Activated CD4-positive, alpha-beta T cell treated with anti-CD3 and anti-CD28 coated beads for 1 hour (primary cell): ENCODE measurements around the gene EVX1.

ENCODE experiments used
- DNase-seq: peaks from one replicate; pipeline ENCODE4 v3.0.0-alpha.2; 2020

The EVX1 gene

DNA sequence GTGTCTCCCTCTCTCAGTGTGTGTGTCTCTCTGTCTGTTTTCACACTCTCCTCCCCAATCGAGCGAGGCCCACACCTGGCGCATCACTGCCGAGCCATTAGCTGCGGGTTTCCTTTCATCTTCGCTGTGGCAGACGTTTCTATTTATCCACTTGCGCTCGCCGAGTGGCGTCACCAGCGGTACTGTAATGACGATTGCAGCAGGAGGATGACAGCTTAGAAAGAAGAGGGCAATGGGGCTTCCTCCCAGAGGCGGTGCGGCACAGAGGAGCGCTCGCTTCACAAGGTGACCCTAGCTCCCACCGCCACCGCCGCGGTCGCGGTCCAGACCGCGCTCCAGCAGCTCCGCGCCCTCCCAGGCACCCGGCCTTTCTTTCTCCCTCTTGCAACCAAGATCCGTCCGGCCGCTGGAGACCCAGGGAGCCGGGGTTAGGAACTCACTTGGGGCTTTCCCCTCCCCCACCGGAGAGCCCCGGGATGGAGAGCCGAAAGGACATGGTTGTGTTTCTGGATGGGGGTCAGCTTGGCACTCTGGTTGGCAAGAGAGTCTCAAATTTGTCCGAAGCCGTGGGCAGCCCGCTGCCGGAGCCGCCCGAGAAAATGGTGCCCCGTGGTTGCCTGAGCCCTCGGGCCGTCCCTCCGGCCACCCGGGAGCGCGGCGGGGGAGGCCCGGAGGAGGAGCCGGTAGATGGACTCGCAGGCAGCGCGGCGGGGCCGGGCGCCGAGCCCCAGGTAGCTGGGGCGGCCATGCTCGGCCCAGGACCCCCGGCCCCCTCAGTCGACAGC is at the start of gene EVX1:
Gene EVX1 (plus strand): TSS at position 248 of the 785 bp plus-strand sequence. CDS start 229 bp downstream, at position 477.
- DNase-seq: no peak

DNA sequence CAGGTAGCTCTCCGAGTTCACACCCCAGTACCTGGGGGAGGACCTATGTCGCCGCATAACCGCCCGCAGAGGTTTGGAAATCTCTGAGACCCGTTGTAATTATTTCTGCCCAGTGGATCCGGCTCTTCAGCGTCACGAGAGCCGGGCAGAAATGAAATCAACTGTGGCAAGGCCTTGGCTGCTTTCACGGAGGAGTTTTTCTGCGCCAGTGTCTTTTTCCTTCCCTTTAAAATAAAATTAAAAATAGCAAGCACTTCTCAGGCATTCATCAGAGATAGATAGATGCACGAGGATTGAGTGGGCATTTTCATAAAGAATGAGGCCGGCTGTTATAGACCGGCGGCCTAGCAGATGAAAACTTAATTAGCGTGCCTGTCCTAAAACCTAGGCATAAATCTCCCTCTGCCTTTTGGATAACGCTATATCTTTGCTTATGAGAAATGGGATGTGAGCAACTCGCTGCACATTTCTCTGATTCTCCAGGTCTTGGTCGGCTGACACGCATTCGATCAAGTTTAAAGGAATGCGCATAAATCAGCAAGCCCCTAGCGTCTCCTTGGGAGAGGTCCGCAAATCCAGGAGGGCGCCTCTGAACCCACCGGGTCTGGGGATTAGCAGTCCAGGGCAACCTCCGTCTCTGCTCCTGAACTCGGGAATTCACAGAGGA is 49.1 kb upstream of the EVX1 start:
- DNase-seq: no peak

DNA sequence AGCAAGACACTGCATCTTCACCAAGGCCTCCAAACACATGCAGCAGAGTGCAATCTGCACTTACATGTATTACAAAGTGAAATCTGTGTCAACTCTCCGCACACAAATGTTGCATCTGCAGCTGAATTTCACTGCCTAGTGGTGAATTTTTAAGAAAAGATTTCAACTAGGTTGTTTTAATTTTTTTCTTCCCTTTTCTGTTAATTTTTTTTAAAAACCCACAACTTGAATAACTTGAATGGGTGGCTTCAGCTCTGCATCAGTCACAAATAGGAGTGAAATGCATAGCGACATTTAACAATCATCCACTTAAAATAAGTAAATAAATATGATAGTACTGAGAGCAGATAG is 48.6 kb upstream of the EVX1 start:
- DNase-seq: no peak

DNA sequence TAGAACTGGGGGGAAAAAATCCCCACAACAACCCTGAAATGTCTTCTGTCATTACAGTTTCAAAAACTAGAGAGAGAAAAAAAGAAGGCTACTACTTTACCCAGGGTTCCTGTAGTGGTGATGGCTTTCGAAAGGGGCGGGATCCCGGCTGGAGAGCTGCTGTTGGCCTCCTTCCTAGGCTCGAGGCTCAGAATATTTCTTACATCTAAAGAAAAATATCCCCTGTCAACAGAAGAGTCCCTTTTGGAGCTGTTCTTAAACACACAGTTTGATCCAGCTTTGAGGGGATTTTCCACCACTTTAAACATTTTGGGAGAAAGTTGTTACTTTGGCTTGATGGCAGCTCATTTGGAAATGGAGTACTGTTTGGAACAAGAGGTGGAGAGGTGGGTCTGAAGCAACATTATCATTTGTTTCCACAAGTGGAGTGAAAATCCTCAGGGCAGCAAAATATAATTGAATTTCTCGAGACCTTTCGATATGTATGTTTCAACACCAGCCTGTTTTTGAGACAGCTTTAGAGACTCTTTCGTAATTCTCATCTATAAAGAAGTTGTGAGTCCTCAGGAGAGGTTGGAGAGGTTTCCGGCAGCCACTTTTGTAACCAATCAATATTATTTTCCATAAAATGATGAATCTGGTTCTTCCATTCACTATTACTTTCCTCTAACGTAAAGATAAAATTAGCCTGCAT is 47.8 kb upstream of the EVX1 start:
- DNase-seq: no peak

DNA sequence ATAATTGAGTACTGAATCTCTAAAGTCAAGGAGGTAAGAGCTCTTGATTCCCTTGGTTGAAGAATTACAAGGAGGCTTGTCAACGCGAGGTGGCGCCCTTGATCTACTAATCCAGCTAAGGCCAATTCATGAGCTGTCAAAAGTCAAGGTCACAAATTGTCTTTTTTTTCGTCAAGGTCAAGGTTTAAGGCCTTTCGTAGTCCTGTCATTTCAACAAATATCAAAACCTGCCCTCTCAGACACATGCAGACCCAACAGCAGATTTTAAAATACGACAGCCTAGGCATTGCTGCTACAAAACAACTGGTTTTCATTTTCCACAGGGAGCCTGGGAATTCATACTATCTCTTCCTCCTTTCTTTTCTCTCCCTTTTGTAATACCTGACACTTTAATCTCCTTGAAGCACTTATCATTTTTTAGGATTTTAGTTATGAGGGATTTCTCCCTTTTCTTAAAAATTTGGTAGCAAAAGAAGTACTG is 46.3 kb upstream of the EVX1 start:
- peak; percentile 74 for DNase-seq

DNA sequence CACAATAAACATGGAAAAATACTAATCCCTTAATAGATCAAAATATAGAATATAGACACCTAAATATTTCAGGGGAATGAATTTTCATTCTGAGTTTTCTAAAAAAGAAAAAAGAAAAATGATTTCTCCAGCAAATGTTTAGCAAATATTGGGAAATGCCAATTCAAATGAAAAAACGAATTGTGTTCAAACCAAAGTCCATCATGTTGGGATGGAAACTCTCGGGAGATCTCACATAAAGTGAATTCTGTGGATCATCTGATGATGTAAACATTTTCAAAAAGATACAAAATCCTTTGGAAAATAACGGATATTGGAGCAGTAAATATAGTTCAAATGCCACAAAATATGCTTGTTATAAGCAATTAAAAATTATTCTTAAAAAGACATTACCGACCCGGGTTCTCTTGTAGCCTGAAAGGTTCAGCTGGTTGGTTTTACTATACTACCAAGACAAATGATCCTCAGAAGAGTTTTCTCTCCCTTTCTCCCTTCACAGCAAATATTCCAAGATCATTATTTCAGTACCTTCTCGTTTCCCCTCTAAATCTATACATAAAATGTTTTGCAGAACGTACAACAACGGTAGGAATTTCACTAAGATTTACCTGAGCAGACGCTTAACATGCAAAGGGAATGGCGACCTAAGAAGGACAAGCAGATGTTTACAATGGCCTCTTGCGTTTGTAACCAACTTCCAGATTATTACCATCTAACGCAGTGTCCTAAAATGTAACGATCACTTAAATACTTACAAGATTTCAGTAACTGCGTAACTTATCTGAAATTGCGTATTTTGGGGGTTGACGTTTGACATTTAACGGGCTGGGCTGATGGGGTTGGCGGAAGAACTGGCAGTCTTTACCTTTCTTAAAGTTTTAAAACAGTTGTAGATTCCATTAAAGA is 45.2 kb upstream of the EVX1 start:
- no peak for DNase-seq

DNA sequence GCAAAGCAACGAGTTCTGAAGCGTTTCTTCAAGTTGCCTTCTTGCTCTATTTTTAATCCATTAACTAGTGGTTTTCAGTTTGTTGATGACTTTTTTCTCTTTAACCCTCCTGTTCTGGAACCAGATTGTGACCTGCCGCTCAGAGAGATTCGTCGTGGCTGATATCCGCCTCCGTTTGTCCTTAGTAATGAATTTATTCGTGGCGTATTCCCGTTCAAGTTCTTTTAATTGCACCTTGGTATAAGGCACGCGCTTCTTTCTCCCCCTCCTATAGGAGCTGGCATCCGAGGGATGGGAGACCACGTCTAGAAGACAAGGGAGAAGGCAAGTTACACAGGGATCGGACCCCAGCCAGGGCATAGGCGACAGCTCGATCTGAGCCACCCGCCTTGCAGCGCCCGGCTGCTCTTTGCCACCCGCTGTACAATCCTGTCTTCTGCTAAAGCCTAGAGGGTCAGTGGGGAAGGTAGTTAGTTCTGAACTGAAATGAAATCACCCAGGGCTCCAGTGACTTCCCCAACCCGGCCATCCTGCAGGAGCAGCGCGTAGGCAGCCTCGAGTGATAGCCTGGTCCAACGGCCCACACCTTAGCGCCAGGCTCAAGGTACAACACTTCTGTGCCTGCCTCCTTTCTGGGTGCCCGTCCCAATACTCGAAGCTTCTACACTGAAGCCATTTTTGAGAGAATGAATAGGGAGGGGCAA is 44.3 kb upstream of the EVX1 start:
- no peak for DNase-seq

DNA sequence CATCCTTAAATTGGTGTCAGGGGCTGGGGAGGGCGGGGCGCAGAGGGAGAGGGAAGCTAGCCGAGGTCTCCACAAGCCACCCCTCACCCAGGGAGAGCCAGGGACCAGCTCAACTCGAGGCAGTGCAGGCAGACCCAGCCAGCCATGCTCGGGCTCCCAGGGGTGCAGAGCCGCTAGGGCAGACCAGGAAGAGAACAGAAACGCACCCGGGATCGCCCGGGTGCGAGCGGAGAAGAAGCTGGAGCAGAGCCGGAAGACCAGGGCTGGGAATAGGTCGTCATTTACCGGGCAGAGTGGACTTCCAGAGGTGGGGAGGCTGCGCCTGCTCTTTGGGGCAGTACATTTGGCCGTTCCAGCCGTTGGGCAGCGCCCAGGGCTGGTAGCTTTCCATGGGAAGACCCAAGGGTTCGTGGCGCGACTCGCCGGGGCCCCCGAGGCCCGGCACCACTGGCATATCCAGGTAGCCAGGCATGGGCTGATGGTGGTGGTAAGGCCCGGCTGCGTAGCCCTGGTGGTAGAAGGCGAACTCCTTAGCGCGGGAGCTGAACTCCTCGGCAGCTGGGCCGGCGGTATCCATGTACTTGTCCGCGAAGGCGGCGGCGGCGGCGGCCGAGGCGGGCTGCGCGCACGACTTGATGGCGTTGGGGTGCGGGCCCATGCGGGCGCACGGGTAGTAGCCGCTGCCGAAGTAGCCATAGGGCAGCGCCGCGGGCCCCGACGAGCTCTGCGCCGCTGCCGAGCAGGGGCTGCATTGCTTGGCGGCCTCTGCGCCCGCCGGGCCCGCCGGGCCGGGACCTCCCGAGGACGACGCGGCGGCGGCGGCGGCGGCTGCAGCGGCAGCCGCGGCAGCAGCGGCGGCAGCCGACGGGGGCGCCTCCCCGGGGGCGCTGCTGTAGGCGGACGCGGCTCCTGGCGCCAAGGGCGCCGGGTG is 43.5 kb upstream of the EVX1 start:
- no peak for DNase-seq

DNA sequence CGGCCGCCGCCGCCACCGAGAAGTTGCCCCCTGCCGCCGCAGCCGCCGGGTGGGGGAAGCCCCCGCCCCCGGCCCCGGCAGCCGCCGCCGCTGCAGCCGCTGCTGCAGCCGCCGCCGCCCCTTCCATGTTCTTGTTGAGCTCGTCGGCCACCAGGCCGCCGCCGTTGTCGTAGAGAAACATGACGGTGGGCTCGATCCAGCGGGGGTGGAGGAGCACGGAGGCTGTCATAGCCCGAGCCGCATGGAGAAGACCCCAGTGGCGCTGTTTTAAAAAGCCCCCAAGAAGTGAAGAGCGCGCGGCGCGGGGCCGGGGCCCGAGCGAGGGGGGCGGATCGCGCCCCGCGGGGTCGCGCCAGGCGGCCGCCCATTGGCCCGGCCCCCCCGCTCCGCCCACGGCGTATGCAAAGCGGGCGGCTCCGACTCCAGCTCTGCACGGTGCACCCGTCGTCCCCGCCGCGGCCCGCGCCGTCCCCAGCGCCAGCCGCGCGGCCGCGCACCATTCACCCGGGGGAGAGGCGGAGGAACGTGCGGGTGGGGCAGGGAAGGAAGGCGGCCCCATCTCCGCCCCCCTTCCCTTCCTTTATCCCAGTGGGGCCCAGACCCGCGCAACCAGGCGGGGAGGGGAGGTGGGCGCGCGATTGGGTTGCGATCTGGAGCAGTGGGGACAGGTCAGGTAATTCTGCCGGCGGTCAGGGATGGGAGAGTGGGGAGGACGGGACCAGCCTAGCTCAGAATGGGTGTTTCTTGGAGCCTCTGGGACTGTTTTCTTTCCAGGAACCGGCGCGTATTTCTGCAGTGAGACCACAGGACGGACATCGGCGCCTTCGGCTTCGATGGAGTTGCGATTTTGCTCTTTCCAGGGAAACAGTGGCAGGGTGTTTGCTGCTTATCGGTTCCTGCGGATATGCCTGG is 42.5 kb upstream of the EVX1 start, which contains the start of gene HOXA13:
Gene HOXA13 (minus strand): TSS at position 243 of the 912 bp plus-strand sequence. CDS start 14 bp downstream, at position 229.
- DNase-seq: no peak

DNA sequence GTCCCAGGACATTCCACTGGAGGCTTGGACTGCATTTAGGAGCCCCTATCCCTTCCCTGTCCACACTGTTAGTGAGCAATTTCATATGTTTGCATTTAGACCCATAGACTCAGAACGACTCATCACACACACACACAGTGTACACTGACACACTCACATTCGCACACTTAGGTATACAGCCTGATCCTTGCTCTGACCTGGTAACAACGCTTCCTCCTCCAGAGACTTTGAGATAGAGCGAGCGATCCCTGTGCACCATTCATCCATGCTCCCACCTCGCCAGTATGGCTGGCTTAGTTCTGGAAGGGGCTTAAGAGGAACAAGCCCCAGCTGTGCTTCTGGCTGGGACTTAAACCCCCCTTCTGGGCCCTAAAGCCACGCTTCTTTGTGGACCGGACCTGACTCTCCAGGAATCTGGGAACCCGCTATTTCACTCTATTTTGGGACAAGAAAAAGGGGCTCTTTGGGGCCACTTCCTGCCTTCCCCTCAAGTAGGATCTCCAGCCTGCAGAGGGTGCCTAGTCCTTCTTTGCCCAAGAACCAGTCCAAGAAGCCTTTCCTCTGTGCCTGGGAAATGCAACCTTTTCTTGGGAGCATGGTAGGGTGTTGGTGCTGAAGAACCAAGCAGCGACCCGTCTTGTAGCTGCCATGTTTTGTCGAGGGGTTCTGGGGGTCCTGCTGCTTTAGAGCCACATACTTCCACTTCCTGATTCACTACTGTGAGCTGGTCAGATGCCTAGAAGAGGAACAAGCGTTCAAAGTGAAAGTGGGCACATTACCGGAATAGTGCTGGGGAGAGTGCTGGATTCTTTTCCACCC is 41.6 kb upstream of the EVX1 start:
- DNase-seq: no peak

DNA sequence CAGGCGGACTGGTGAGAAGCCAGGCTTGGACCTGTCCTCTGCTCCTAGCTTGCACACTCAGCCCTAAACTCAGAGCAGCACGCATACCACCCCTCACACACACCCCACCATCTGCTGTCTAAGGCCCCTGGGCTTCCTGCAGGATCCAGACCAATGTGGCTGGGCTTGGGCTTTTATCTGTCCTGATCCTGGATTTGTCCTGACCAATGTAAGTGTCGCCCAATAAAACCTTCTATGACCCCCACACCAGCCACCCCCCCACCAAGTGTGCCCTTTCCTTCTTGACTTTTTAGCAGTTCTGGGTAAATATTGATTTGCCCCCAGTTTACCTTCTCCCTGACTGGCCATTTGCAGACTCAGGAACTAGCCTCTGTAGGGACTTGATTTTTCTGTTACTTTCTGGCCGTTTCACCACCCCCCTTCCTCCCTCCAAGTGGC is 41.0 kb upstream of the EVX1 start:
- DNase-seq: no peak

DNA sequence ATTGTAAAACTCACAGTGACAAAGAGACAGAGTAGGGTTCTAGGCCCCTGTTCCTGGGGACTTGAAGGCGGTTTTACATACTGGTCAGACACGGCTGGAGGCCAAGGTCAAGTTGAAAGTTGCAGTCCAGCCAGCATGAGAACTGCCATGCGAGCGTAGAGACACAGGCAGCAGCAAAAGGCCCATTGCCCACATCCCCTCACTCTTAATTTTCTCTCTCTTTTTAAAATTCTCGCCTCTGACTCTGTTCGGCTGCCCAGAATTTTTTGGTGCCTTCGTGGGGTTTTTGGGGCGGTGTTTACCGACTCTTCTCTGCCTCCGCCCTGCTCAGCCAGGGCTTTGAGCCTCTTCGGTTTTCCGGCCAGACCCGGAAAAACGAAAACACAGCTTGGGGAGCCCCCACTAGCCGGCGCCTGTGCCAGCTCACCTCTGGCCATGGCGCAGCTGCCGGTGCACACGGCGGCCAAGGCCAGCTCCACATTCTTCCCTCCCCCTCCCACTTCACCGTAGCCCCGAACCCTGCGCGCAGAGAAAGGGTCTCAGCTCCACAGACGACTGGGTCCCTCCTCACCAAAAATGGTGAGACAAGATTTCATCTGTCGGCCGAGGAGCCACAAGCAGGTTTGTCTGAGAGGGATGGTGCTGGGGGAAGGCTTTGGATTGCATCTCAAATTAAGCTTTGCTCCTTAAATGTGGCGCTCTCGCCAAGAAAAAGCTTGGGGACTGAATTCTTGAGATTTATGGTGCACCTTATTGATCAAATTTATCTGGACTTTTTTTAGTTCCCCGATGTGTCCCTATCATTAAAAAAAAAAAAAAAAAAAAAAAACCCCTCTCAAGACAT is 40.4 kb upstream of the EVX1 start:
- no peak for DNase-seq

DNA sequence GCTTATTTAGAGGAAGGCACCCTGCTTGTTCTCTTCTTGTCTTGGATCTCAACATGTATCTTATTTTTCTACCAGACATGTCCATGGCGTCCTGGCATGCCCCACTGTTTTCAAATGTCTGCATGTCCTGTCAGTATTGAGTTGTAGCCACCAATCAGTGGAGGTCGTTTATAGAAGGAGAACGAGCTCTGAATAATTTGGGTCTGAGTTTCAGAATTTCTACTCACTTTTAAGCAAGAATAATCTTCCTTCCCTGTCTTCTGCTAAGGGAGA is 39.8 kb upstream of the EVX1 start:
- no peak for DNase-seq

DNA sequence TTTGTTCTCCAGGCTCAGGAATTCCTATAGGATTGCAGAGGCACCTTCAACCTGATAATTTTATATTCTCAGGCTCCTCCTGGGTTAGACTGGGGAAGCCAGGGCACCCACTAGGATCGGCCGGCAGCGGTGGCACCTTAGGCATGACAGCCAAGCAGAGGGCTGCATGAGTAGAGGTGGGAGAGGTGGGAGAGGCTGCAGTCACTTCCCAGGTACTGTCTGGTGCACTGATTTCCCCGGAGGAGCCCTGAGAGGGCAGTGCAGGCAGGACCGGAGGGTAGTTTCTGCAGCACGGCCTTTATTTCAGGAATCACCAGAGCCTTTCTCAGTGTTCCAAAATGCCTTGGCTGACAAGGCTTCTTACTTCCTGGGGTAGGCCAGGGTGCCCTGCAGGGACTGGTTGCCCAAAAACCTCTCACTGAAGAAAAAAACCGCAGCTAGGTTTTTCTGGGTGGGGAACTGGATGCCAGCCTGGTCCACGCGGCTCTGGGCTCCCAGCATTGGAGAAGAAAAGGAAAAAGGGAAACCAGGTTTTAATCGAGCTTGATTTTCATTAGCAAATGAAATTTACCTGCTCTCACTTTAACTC is 39.1 kb upstream of the EVX1 start:
- no peak for DNase-seq

DNA sequence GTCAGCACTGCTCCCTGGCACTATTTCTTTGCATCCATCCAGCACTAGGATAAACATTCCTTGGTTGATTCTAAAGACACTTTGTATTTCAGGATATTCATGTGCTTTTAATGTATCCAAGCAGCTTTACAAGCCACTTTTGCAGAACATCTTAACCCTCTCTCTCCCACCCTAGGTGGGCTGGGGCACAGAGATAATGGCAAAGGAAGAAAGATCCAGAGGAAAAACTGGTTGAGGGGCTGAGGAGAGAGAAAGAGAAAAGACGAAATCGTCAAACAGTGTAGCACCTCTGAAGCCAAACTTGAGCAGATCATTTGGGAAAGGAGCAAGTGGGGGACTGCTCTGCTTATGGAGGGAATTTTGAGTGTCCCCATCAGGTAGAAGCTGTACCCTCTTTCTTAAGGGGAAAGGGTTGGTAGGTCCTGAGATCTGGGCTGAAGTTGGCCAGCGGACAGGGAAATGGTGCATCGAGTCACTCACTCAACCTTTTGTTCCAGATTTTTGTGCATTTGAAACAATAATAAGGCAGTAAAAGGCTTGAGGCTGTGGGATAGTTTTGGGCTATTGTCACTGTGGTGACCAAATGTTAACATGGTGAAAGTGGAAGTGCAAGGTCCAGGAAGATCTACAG is 38.5 kb upstream of the EVX1 start:
- DNase-seq: no peak

DNA sequence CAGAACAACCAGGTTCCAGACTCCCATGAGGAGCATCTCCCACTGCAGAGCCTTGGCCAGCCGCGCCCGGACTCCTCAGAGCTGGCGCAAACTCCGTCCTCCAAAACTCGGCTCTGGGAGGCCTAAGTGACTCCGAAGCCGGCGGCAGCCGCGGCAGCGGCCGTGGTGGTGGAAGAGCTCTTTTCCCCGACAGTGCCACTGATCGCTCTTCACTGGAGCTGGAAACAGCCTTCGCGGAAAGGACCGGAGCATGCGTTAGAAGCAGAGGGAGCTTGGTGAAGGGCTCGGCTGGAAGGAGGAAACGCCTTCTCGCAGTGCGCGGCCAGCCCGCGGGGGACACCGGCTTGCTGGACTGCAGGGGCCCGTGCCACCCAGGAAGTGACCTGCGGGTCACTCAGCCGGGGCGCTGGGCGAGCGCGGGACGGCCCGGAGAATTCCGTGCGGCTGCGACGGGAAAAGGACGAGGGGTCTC is 37.7 kb upstream of the EVX1 start:
- DNase-seq: no peak
